ENCODE measurements around the gene MSMB. TPM values are rescaled to one million over a fixed set of nuclear protein-coding genes. Genes with fewer than 3 reads are reported as not detected.
"Not testable (repeated sequence)": the region's sequence is repeated elsewhere in the genome, so short reads cannot be mapped to it uniquely, and the experiment has no call there.

Gene MSMB
- total and polyA plus RNA-seq, 2 of the 4 experiments (the other 2 are of a cell fraction): not detected

GRCh38 chr10:46002189-46002687 lies 43.8 kb downstream of the MSMB start:
- H3K4ac ChIP-seq (ENCODE audit: low read depth, low read length); intact Hi-C loops (cut with micrococcal nuclease); H2BK15ac ChIP-seq (ENCODE audit: low read depth, low read length); H3K14ac ChIP-seq (replicated peaks; ENCODE audit: low read depth, low read length); H3K9ac ChIP-seq (ENCODE audit: low read depth, low read length); H3K4me1 ChIP-seq (ENCODE audit: control insufficient read depth, insufficient read depth, low read length); H3K18ac ChIP-seq (ENCODE audit: low read depth, low read length); H3K27me3 ChIP-seq (ENCODE audit: control insufficient read depth, insufficient read depth, low read length); H2BK120ac ChIP-seq (ENCODE audit: low read depth, low read length); H3K27ac ChIP-seq (ENCODE audit: insufficient read depth, low read length); CTCF ChIA-PET; H3K9me3 ChIP-seq (ENCODE audit: control insufficient read depth, insufficient read depth, low read length); H3K9me1 ChIP-seq (ENCODE audit: insufficient read depth, low read length); dilution Hi-C loops (cut with HindIII; ENCODE audit: low sequenced_read_pairs, unreplicated experiment); H2BK5ac ChIP-seq (ENCODE audit: low read depth, low read length, poor library complexity, severe bottlenecking); H4K8ac ChIP-seq (ENCODE audit: low read depth in 2 of 2, low read length in 2 of 2); H4K20me1 ChIP-seq (ENCODE audit: insufficient read depth, low read length); H2BK20ac ChIP-seq (ENCODE audit: low read depth, low read length); H4K91ac ChIP-seq (ENCODE audit: insufficient read depth, low read depth, low read length); H3K4me3 ChIP-seq (ENCODE audit: insufficient read depth, low read depth, low read length); H3K23ac ChIP-seq (ENCODE audit: low read depth, low read length); H3K56ac ChIP-seq (ENCODE audit: extremely low read depth, insufficient read depth, low read length); ATAC-seq (ENCODE audit: low read depth); H3K4me2 ChIP-seq (ENCODE audit: low read depth, low read length); H2AK5ac ChIP-seq (ENCODE audit: low read depth, low read length); BruUV-seq (replicated peaks); H2AK9ac ChIP-seq (replicated peaks; ENCODE audit: low read depth, low read length, poor library complexity); H2AFZ ChIP-seq (replicated peaks; ENCODE audit: low read length, poor library complexity); H4K5ac ChIP-seq (ENCODE audit: low read depth, low read length); DNase-seq; POLR2A ChIA-PET (ENCODE audit: unreplicated experiment): not testable (repeated sequence)
- Histone ChIP-seq H3K79me1 (ENCODE audit: low read depth in 1 of 2, low read length in 2 of 2) (peaks cover 28 to 48% of the 10 kb centered on the region in 2 experiments), H3K36me3 (ENCODE audit: control insufficient read depth, insufficient read depth, low read length) (peaks cover 38% of the 10 kb centered on the region)
- WGBS, 2 experiments (ENCODE audit: extremely low coverage in 2 of 2, insufficient read length in 1 of 2): 100% methylated on average over 4 of the region's 7 CpGs; no CpG with 5 or more reads in 1 of the 2 experiments
- in situ Hi-C loops (cut with MboI; ENCODE audit: low sequenced_read_pairs): loop anchor here (25.0 kb wide), 1 partner anchor 1015 kb away; the partner anchor contains the start of gene DEPP1
